OCI-M1 (cell line): Measurements from ENCODE around the gene GCK.
"Not testable (repeated sequence)": the region's sequence is repeated elsewhere in the genome, so short reads cannot be mapped to it uniquely, and the experiment has no call there.

Experiments used
- DNase-seq: peaks from one replicate; lab custom pipeline; 2025; lab: John Stamatoyannopoulos, UW

The GCK gene

GRCh38 chr7:44201813-44202212 lies 12.6 kb upstream of the GCK start:
- DNase-seq, result no peak

GRCh38 chr7:44200699-44201461 lies 11.6 kb upstream of the GCK start, which contains the start of gene YKT6:
TSS of gene YKT6 (plus strand) at chr7:44200978. CDS start at chr7:44201136, 158 bp downstream.
- peak; percentile 94 for DNase-seq

- DNase-seq, result not testable (repeated sequence)
These were observed 10.9 kb upstream of the GCK start for GRCh38 chr7:44200163-44200562.

- DNase-seq, result peak; percentile 1
These were observed 8.2 kb upstream of the GCK start for GRCh38 chr7:44197474-44197873.

GRCh38 chr7:44196450-44196872 lies 7.2 kb upstream of the GCK start:
- peak; percentile 61 for DNase-seq

- DNase-seq, result no peak
These were observed 6.7 kb upstream of the GCK start for GRCh38 chr7:44195889-44196288.

GRCh38 chr7:44194562-44195145 lies 5.4 kb upstream of the GCK start:
- no peak for DNase-seq

GRCh38 chr7:44194069-44194468 lies 4.8 kb upstream of the GCK start:
- peak; percentile 15 for DNase-seq

- no peak for DNase-seq
These were observed 4.0 kb upstream of the GCK start for GRCh38 chr7:44193011-44193802.

- no peak for DNase-seq
These were observed 1.9 kb upstream of the GCK start for GRCh38 chr7:44191171-44191570.

GRCh38 chr7:44189993-44190872 lies 994 bp upstream of the GCK start:
- no peak for DNase-seq

- DNase-seq, result no peak
These were observed 586 bp downstream of the GCK start for GRCh38 chr7:44188480-44189225.

GRCh38 chr7:44187636-44188416 lies 1.4 kb downstream of the GCK start:
- DNase-seq, result no peak

- DNase-seq, result no peak
These were observed 2.5 kb downstream of the GCK start for GRCh38 chr7:44186736-44187135.

- no peak for DNase-seq
These were observed 3.5 kb downstream of the GCK start for GRCh38 chr7:44185729-44186128.

- no peak for DNase-seq
These were observed 4.3 kb downstream of the GCK start for GRCh38 chr7:44184873-44185446.

GRCh38 chr7:44184206-44184872 lies 4.9 kb downstream of the GCK start:
- DNase-seq, result no peak

- DNase-seq, result no peak
These were observed 5.9 kb downstream of the GCK start for GRCh38 chr7:44183386-44183785.

- no peak for DNase-seq
These were observed 6.4 kb downstream of the GCK start for GRCh38 chr7:44182827-44183226.
